Measurements from ENCODE around the gene SMAP2.

DNA sequence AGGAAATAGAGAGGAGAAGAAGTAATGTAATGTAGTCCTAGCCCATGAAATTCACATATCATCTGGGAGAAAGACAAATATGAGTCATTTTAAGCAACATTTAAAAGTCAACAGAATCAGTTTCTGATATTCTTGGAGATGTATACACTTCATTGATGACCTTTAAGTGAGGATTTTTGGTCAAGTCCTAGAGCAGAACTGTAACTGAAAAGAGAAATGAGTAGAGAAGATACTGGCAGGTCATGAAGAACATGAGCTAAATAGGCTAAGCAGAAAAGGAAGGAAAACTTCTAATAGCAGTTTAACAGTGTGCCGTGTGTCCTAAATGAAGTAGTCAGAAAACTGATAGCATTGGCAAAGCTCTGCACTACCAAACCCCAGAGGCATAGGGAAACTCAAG, 81.3 kb downstream of the SMAP2 start:
- TF ChIP-seq STAT3 (IDR thresholded peaks at IDR 0.05; ENCODE audit: low read depth, low read length), result no peak
- no peak for TF ChIP-seq POLR2A (IDR thresholded peaks at IDR 0.05; ENCODE audit: low read depth, low read length)
- TF ChIP-seq CREB1 (IDR thresholded peaks at IDR 0.05; ENCODE audit: low read depth), result no peak
- TF ChIP-seq TARDBP (IDR thresholded peaks at IDR 0.05; ENCODE audit: borderline replicate concordance), result no peak
- TF ChIP-seq BMI1 (IDR thresholded peaks at IDR 0.05; ENCODE audit: borderline replicate concordance), result no peak
- no peak for TF ChIP-seq EZH2 (IDR thresholded peaks at IDR 0.05; ENCODE audit: borderline replicate concordance, control insufficient read depth, low read depth, low read length)
- no peak for TF ChIP-seq RAD21 (IDR thresholded peaks at IDR 0.05; ENCODE audit: insufficient read depth, low read depth, low read length)
- TF ChIP-seq ZNF622 (IDR thresholded peaks at IDR 0.05), result no peak

Data from GM12878 (cell line).